CD4-positive, alpha-beta T cell treated with Interleukin-21 for 1 hour (primary cell): ENCODE data around the gene STIM2.
A peak's percentile ranks its signal among the peaks of the same experiment; 100 is the strongest.

ENCODE experiments used
- DNase-seq: peaks from one replicate; pipeline ENCODE4 v3.0.0-alpha.2; 2020

Gene STIM2

DNA sequence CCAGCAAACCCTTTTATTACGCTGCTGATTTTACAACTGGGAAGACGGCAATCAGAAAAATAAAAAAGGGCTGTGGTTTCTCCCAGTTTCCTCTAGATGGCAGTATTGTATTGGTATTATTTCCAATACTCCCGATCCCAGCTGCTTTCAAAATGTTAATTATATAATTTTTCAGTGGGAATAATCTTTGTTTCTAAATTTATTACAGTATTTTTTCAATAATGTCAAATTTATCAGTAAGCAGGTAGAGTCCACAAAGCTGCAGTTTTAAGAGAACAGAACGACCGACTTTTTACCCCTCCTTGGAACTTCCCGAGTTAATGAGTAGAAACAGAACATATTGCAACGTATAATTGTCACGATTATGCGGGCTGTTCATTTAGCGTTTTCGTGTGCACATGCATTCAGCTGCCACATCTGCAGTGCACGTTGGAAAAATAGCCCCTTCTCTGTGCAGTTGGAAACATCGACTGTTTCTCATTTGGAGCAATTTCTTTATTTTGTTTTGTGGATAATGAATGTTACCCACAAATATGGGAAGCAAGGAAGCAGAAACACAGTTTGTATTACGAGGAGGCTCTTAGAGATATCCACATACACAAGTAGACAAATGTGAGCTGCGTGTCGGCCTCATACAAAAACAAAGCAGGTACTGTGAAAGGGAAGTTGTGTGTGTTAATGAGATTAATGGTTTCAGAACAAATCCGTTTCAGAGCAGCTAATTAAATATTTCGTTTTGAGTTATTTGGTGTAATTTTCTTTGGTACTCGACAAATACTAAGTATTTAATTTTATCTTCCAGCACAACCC is 188.0 kb downstream of the STIM2 start:
- peak; percentile 26 for DNase-seq

DNA sequence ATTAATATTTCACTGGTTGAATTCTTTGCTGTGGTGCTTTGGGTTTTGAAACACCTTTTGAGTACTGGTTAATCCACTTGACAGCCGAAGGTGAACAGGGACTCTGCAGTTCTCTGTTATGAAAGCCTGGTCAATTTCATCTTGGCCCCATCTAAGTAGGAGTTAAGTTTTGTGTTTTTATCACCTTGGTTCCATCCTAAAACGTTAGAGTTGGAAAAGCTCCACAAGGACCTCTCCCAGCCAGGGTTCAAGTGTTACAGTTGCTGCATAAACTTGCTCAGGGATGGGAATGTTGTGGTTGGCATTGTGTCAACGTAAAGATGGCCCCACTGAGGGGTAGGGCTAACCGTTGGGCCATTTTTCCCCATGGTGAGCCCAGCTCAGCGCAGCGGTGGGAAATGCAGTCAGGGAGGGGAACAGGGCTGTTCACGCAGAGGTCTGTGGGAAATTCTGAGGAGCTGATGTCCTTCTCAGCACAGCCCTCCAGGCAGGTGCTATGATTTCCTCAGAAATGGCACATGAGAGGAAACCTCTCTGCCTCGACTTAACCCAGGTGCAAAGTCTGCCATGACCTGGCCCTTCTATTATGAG is 188.7 kb downstream of the STIM2 start:
- DNase-seq, result no peak

DNA sequence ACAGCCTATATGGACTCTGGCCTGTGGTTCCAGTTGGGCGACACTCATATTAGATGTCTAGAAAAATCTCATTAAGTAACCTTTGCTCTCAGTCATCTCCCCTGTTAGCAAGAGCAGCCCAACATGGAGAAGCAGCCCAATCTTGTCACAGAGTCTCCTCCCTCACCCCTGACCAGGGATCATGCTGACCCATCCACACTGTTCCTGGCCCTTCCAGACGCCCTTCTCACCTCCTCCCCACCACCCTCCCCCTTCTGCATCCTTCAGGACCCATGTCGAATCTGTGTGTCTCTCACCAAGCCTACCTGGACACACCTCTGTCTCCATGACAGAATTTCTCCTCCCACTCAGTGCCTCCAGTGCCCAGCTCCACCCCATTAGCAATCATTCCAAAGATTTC is 190.1 kb downstream of the STIM2 start:
- DNase-seq, result no peak

DNA sequence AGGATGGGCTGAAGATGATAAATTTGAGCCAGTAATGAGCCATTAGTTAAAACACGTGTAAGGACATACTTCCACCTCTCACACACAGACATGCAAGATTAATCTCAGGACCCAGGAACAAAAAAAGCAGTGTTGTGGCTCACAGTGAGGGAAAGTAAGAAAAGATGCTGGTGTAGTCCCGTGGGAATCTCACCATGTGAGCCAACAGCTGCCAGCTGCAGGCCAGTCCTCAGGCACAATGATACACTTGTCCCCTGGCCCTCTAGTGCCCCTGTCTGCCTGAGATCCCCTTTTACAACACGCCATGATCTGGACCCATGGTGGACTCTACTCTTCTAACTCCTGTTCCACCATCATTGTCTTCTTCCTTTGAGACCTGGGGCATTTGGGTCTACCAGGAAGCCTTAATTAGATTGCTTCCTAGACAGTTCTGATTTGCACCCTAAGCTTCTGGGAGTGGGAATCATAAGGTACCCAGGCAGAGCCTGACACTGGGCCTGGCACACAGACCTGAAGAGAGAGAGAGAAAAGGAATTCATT is 194.7 kb downstream of the STIM2 start:
- no peak for DNase-seq

DNA sequence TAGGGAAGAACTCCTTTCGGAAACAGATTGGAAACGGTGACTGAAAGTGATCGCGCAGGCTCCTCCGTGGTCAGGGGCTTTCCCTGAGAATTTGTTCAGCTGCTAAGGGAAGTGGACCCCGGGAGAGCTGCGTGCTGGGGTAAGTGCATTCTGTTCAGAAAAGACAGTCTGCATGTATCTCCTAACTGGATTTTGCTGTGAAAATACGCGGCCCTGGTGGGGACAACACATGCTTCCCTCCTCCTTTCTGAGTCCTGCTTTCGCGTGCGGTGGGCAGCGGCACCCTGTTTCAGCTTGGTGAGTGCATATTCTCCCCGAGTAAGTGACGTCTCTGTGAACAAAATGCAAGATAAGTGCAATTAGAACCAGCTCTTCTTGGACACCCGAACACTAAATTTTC is 195.6 kb downstream of the STIM2 start:
- DNase-seq, result no peak

DNA sequence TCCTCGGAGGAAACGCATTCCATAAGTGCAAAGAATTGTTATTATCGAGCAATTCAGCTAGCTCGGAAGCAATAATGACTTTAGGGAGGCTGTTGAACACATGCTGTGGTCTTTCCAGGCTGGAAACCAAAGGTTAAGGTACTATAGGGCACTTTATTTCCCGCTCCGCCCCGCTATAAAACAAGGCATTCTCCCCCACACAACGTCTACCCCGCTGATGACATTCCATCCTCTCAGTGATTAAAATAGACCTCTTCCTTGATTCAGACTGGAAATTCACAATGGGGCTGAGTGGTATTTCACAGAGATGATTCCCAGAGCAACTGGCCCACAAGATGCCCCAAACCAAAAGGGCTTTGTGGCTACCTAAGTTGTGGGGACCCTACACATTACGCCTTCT is 196.4 kb downstream of the STIM2 start:
- DNase-seq, result no peak

DNA sequence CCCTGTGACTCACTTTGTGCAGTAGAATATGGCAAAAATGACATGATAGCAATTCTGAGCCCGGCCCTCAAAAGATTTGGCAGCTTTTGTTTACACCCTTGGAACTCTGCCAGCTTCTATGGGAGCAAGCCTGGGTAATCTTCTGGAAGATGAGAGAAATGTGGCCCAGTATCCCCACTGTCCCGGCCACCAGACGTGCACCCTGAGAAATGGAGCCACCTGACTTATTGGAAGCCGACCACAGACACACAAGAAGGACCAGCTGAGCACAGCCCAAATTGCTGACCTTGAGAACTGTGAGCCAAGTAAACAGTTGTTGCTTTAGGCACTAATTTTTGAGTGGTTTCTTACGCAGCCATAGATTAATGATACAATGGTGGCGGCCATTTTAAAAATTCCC is 197.0 kb downstream of the STIM2 start:
- no peak for DNase-seq

DNA sequence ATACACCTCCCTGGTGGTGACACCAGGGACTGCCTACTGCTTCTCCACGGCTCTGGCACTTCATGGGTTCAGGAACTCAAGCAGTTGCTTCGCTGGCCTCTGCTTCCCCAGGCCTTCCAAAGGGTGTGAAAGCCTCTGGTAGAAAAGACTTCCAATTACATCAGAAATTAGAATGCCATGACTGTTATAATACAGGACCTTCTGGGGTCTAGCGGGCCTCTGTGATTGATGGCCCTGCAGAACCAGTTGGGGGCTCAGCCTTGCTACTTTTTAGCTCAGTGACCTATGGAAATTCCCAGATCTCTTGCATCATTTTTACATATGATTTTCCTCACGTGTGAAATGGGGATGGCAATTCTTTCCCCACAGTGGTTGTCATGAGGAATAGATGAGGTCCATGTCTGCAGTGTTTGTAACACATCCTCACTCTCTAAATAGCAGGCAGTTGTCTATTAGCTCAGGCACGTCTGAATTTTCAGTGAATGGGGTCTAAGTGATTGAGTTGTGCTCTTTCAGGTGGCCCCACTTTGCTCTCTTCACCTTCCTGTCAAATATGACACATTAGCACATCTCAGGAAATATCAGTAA is 198.3 kb downstream of the STIM2 start:
- no peak for DNase-seq

DNA sequence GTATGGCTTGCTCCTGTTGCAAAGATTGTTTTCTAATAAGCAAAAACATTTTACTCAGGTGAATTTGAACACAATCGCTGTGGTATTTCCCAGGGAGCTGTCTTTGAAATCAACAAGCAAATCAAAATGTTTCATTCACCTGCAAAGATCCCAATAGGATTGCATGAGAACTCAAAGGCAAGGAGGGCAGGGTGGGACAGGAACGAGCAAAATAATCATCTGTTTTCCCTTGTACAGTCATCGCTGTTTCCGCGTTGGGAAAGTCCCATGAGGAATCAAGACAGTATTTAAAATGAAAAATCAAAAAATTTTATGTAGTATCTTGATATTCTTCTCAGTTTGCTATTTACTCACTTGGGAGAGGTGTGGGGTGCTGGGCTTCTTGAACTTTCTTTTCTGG is 198.8 kb downstream of the STIM2 start:
- DNase-seq, result no peak

DNA sequence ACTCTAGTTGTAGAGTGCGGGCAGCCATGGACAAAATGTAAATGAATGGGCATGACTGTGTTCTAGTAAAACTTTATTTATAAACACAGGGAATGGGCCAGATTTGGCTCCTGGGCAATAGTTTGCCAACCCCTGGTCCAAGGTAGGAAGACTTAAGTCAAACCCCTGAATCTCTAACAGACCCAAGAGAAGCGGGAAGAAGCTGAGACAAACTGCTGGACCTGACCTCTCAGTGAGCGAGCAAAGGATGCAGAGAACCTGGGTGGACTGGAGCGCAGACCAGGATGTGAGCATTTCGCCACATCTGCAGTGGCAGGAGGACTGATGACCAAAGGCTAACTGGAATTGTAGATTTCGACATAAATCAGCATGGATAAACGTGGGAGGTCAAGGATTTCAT is 201.6 kb downstream of the STIM2 start:
- DNase-seq, result no peak

DNA sequence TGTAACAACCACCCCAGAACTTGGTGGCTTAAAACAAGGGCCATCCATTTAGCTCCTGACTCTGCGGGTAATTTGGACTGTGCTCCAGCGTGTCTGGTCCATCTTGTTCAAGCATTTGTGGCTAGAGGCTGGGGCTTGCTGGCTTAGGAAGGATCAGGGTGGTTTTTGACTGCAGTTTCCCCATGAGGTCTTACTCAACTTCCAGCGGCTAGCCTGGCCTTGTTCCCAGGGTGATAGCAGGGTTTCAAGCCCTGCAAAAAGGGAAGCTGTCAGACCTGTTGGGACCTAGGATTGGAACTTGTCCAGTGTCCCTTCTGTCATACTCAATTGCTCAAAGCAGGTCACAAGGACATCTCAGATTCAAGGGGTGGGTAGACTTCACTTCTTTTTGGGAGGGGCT is 205.9 kb downstream of the STIM2 start:
- DNase-seq, result no peak

DNA sequence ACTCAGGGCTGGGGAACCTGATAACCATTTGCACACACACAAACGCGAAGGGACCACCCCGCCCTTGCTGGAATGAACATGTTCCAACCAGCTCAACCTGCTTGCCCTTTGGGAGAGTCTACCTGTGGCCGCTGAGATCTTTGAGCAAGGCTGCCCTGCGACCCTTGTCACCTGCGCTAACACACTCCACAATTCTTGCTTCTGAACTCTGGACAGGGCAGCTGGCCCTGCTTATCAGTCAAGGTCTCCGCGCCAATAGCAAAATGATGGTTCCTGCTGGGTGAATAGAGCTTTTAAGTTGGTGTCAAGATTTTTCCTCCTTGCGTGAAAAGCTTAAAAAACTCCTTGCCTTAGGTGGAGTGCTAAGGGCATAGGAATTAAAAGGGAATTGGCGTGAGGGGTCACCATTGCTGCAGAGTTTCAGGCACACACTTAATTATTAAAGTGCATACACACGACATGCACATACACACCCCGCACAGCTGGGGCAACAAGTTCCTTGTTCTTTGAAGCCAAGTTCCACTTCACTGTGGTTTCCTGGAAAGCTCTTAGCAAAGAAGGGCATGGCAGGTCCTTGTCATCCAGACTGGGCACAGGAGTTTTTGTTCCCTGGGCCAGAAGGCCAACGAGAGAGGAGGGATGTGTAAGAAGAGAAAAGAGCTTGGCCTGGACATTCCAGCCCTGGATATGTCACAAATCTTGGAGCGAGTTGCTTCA is 207.7 kb downstream of the STIM2 start:
- DNase-seq, result no peak
